Right forelimb (tissue), 1 donor: Measurements from ENCODE around the gene PUM1.
"Not testable (repeated sequence)": the region's sequence is repeated elsewhere in the genome, so short reads cannot be mapped to it uniquely, and the experiment has no call there.

Source experiments
- DNase-seq: peaks from one replicate; pipeline ENCODE4 v3.0.0-alpha.2; 2018

Gene PUM1

DNA sequence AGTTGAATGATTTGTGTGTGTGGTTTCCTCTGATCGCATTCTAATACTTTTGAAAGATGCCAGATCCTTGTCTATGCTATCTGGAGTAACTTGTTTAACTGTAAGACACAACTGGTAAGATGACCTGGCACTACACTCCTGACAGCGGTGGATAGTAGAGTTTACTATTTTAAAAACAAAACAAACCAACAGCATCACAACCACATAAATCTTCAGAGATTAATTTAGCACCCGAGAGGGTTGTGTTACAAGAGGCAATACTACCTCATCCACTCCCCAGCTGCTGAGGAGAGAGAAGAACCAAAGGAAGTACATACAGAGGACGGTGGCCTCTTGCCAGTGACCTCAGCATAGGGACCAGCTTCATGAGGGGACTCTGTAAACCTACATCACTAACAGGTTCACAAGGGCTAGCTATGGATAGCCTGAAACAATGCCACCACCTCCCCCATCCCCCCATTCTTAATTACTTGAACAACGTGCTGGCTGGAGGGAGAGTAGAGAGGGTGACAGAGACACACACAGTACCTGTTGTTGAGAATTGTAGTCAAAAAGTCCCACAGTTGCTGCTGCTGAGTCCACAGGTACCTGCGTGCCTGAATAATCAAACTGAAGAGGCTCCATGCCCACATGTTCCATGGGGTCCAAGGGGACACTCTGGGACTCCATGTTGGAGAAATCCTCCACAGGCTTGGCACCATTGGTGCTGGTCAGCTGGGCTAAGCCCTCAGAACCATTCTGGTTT, 73.5 kb downstream of the PUM1 start:
- DNase-seq = no peak

DNA sequence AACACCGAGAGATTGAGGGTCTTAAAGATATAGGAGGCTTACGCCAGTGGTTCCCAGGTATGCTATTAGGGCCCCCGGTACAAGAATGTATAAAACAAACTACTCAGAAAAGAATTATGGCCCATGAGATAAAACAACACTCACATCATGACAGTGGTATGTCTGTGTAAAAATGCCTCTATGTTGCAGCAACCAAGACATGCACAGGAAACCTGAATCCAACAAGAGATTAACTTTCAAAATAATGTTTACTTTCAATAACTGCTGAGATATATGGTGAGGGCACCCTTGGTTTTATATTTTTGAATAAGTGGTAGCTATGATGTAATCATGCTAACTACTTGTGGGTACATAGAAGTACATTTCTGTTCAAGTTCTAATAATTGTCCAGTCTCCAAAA, 74.9 kb downstream of the PUM1 start:
- DNase-seq = no peak

DNA sequence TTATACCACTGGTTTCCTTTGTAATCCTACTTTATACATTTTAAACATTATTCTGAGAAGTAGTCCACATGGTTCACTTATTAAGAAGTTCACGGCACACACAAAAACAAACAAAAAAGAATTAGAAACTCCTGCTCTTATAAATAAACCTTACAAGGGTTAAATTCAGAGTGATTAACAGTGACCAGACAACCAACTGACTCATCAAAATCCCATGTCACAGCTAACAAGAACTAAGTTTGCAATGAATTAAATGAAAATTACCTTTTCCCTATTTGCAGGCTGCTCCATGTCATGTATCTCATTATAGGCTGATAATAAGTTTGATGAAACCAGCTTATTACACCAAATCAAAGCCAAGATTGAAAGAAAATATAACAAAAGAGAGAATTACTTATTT, 77.5 kb downstream of the PUM1 start:
- no peak for DNase-seq

DNA sequence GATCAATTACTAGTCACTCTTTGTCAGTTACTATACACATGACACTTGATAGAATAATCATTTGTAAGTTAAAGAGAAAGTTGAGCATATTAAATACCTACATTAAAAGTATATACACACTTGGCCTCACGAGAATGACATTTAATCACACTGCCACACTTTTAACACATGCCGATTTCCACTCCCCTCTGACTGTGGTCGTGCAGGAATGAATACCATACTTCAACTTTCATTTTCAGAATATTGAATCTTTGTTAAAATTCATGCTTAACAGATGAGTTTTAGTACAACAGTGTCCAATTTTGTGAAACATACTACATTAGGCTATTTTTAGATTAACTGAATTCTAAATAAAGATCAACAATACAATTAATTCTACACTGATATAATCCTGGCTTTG, 78.8 kb downstream of the PUM1 start:
- DNase-seq = no peak

DNA sequence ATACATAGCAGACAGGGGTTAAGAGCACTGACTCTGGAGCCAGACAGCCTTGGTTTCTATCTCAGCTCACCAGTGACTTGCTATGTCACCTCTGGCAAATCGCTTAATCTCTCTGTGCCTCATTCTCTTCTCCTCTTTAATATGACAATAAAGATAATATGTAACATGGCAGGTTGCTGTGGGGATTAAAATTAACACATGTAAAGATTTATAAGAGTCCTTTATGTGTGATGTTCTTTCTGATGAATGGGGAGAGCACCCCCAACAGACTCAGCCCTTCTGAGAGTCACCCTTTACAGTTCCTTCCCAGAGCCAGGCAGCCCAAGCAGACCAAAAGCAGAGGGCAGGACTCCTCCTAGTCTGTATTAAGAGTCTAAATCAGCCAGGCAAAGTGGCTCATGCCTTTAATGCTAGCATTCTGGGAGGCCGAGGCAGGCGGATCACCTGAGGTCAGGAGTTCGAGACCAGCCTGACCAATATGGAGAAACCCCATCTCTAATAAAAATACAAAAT, 80.5 kb downstream of the PUM1 start:
- DNase-seq = no peak

DNA sequence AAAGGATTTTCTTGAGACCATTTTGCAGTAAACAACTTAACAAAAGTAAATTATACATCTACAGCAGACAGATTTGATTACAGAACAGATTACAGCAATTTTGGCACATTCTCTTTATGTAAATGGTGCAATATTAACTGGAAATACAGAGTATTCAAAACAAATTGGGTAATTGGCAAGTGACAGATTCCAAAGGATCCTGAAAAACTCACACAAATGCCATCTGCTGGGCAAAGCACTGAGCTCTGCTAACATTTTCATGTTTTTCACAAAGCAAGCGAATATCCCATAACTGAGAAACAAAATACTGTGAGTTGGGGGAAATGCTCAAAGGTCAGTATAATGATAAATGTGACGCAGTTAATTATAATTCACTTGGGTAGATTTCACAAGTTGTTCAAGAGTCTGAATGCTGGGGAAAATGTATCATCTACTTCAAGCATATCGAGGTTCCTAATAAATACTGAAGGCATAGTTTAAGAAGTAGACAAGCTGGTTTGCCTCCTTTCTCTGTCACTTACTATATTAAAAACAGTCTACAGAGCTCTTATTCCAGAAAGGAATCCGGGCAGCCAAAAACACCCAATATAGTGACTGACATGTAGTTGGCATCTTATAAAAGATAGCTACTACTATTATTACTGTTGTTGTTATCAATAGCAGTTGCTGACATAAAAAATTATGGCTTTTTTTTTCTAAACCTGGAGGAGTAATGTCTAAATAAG, 81.2 kb downstream of the PUM1 start:
- DNase-seq = no peak

DNA sequence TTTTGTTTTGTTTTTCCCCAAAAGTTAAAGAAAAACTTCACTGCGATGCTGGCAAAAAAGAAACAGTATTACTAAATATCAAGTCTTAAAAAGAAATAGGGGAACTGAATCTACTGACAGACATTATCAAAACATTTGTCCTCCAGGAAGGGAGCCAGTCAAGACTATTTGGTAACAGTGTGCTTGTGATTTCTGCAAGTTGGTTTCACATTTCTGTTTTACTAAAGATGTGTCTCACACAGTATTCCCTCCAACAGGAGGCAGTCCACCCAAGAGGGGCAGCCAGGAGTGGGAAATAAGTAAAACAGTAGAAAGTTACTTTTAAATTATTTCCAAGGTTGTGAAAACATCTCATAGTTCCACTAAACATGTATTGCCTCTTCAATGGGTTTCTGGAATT, 82.6 kb downstream of the PUM1 start:
- DNase-seq = no peak

DNA sequence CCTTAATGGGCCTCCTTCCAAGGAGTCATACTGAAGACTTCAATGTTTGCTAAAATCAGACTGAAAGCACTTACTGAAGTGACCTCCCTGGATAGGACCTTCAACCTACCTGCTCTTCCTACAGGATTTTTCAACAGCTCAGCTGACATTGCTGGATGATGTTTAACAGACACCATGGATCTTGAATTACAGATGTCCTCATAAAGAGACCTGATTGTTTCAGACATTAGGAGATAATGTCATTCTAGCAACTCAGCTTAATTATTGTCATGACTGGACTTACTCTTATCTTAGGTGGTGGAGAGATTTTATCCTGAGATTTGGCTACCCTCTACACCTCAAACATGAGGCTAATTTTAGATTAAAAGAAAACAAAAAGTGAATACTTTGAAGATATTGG, 83.1 kb downstream of the PUM1 start:
- no peak for DNase-seq

DNA sequence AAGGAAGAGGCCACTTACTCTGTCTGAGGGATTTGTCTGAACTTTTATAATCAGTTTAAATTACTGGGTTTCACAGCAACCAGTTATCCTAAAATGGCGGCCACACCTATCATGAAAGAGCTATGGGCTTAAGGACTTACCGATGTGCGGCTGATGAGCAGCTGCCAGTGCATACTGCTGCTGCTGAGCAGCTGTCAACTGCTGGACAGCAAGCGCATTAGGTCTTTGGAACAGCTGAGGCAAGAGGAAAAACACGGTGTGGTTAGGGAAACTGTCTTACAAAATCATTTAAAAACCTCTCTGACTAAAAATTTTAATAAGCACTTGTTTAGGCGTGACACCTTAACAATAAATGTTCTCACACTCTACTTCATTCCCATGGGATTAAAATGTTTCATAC, 84.3 kb downstream of the PUM1 start:
- DNase-seq = no peak

DNA sequence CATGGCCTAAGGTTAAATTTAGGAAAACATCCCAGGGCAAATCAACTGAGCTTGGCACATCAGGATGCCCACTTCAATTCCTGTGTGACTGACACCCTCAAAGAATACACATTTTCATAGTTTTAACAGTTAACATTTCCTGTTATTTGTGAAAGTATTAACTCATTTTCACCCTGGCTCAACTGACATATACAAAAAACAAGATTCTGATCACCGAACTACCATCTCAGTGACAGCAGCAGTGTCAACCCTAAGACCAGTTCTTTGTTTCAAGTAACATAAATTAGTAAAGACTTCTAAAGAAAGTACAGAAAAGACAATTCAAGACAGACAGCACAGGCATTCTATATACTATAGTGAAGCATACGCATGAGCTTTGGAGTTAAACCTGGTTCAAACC, 88.0 kb downstream of the PUM1 start:
- DNase-seq = no peak

DNA sequence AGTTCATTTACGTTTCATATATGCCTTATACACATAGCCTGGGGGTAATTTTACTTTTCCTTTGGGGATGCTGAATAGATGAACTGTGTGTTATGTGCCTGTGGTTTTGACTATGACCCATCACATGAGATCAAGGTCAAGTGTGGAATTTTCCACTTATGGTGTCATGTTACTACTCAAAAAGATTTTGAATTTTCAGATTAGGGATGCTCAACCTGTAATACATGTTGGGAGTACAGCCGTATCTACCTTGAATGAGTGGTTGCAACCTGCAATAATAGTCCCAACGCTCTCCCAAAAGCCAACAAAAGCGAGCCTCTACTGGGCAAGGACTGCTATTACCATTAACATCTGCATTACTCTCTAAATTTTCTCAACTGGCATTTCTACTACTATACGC, 88.4 kb downstream of the PUM1 start:
- no peak for DNase-seq

DNA sequence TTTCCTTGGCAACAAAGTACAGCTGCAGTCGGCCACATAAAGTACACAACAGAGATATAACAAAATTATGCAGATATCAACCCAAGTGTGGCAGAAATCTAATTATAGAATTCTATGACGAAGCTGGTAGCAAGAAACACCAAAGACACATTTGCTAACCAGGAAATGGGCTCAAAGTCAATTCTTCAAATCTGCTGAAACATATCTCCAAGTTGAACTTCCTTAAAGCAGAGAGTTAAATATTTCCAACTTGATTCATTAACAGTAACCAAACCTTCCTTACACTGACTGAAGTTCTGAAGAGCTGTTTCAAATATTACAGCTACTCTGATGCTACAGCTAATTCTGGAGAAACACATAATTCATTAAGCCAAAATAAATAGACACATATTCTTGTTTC, 89.4 kb downstream of the PUM1 start:
- DNase-seq = no peak

DNA sequence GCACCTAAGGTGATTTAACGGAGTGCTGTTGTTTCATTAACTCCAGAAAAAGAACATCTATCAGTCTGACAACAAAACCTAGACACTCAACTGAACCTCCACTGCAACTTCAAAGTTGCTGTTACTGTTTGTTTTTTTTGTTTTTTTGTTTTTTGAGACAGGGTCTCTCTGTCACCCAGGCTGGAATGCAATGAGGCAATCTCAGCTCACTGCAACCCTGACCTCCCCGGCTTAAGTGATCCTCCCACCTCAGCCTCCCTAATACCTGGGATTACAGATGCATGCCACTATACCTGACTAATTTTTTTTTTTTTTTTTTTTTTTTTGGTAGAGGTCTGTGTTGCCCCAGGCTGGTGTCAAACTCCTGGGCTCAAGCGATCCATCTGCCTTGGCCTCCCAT, 90.3 kb downstream of the PUM1 start:
- no peak for DNase-seq

DNA sequence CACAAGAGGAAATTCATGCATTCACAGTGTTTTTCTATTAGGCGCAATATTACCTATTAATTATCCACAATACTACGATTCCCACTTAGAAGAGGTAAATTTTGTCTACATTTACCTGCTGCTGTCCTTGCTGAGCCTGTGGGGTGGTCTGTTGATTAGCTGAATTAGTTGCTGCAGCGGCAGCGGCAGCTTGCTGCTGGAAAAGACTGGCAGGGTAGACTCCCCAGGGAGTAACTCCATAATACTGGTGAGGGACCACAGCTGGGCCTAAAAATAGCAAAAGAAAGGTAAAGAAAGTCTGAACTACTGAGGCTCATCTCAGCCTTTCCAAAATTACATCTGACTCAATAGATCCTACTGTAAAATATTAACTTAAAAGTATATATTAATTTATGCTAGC, 91.0 kb downstream of the PUM1 start:
- no peak for DNase-seq

DNA sequence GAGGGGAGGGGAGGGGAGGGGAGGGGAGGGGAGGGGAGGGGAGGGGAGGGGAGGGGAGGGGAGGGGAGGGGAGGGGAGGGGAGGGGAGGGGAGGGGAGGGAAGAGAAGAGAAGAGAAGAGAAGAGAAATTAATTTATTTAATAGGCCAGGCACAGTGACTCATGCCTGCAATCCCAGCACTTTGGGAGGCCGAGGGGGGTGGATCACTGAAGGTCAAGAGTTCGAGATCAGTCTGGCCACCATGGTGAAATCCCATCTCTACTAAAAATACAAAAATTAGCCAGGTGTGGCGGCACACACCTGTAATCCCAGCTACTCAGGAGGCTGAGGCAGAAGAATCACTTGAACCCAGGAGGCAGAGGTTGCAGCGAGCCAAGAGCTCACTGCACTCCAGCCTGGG, 93.2 kb downstream of the PUM1 start:
- not testable (repeated sequence) for DNase-seq

DNA sequence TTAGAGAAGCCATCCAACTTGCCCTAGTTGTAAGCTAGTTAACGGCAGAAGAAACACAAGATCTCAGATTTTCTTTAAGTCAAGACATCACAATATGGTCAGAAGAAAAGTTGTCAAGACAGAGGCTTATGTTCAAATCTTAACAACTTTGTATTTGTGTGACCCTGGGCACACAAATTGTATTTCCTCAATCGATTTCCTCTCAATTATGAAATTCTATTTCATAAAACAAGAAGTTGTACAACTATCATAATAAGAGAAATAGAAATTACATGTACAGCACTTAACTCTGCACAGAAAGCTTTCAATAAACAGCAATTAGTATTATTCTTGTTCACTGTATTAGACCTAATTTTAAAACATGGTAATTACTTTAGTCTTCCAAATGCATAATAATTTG, 94.0 kb downstream of the PUM1 start:
- DNase-seq = no peak

DNA sequence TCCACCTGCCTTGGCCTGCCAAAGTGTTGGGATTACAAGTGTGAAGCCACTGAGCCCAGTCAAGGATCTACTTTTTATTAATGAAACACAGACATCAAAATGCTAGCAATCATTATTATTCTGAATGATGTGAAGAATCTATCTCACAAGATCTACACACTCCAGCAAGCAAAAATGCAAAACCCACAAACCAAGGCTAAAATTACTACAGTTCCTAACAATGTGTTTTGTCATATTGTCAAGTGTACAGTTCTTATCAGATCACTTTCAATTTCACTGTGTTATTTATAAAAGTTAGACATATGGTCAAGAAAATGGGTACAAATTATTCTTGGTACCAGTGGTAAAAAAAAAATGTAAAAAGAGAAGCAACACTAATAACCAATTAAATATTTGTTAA, 95.6 kb downstream of the PUM1 start:
- no peak for DNase-seq

DNA sequence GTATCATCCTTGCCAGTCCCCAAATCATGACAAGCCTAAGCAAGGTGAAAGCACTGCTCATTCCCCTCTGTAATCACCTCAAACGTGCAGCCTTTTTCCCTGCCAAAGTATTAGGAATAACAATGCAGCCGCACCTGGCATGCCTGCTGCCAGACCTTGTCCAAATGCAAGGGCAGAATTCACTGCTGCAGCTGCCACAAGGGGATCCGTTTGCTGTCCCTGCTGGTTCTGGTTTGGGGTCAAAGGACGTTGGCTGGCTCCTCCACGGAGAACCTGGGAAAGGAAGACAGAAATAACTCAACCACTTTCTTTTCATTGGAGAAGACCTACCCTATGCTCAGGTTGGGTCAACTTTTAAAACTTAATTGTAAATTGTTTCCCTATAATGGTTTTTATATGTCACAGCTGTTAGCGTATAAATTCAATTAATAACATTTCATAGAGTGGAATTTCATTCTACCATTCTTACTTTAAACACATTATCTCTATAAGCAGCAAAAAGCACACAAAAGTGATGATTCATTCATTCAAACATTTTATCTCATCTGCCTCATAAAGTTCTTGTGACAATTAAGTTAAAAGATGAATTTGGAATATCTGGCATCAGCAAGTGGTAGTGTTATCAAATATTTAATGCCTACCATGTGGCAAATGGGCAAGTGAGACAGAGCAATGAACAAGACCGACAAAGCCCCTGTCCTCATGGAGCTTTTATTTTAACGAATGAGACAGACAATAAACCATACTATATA, 97.1 kb downstream of the PUM1 start:
- no peak for DNase-seq

DNA sequence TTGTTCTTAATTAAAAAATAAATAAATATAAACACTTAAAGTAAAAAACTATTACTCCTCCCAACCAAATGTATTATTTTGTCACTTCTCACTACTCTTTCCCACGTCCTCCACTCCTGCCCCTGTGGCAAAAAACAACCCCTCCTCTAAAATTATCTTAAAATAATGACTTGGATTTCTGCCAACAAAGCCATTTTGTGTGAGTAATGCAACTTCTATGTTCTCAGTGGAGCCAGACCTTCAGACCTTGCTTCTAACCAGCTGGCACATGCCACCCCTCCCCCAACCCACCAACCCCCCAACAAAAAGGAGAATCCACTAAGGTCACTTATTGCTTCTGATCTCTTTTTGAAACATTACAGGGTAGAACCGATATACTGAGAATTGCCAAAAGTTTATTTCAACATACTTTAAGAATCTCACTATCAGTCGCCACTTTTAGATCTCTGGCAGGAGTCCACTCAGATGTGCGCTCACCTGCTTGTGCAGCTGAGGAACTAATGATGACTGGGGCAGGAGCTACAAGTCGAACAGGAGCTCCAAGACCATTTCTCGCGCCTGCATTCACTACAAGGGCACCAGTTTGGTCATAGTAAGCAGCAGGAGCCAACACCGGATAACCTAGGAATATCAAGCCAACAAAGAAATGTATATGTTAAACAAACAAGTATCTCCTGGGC, 98.7 kb downstream of the PUM1 start:
- no peak for DNase-seq

DNA sequence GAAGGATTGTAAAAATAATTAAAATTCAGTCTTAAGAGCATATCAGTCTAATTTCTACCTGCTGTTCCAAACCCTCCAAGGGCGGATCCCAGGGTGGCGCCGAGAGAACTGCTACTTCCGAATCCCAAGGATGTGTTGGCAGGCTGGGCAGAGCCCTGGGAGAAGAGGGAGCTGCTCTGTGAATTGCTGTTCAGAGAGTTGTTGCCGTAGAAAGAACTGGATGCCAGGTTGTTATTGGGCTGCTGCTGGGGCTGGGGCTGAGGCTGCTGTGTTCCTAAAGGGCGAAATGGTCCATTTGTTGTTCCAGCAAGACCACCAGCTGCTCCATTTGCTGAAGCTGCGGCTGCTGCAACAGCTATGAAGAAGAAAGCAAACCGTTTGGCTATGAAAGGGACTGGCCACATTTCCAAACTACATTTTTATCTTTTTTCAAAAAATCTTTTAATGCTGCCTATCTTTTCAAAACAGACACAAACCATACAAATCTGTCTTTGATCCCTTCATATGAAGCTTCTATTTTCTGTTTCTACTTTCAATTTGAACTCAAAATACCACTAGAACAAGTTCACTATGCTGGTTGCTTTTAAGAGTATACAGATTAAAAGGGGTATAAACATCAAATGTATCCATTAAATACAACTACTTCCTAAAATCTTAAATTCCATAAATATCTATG, 99.5 kb downstream of the PUM1 start:
- no peak for DNase-seq

DNA sequence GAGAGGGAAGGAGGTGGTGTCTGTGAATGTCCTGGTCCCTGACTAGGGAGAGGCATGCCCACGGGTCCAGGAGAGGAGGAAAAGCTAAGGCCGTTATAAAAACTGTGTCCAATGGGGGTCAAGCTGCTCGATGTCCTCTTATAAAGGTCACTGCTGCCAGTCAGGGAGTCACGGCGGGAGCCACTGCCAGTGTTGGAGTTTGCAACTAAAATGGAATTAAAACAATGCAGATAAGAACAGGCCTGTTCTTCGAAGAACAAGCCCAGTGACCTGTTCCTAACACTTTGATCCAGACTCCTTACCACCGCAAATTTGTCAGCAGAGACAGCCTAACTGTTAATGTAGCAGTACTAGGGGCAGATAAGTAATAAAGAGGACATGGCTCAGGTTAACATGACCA, 100.8 kb downstream of the PUM1 start:
- no peak for DNase-seq

DNA sequence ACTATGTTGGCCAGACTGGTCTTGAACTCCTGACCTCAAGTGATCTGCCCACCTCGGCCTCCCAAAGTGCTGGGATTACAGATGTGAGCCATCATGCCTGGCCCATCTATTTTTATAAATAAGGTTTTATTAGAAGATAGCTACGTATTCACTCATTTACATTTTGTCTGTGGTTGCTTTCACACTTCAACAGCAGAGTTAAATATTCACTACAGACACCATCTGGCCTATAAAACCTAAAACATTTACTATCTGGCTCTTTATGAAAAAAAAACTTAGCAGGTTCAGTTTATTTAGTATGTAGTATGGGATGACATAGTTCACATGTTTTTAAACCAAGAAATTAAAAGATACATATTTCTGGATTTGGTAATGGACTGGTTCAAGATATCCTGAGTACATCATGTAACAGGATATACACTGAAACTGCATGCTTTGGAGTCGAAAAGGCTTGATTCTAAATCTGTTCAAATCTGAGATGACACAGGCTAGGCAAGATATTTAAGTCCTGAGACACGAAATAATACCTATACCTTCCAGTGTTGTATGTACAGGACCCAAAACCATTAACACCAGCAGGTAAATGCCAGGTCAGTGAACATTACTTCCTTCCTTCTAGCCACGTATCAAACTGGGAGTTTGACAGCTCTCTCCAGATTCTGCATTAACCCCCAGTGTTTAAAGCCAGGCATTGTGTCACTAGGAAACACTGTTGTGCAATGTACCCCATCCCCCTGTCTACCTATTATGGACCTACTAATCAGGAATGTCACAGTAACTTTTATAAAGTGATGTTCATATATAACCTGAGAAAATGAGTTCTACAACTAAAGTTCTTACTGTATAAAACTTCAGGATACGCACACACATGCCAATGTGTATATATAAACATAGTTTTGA, 102.7 kb downstream of the PUM1 start:
- no peak for DNase-seq
